IPS-20b (cell line): Measurements from ENCODE around the gene P2RX7.
"Not testable (repeated sequence)": the region's sequence is repeated elsewhere in the genome, so short reads cannot be mapped to it uniquely, and the experiment has no call there.

ENCODE experiments used
- H3K27ac ChIP-seq: one replicate; pipeline ENCODE4 v1.5.1; 2013; ENCODE audit warnings: low read length
- H3K27me3 ChIP-seq: 2 replicates; pipeline ENCODE4 v1.6.1; 2013; ENCODE audit warnings: mild to moderate bottlenecking, low read length, inconsistent platforms; ENCODE audit not compliant: insufficient read depth
- H3K36me3 ChIP-seq: 2 replicates; pipeline ENCODE4 v1.6.1; 2013; ENCODE audit warnings: low read depth, mild to moderate bottlenecking, inconsistent platforms, low read length, moderate library complexity; ENCODE audit not compliant: insufficient read depth
- H3K4me1 ChIP-seq: 2 replicates; pipeline ENCODE4 v1.6.1; 2013; ENCODE audit warnings: mild to moderate bottlenecking, control low read depth, inconsistent platforms, low read length, moderate library complexity; ENCODE audit not compliant: insufficient read depth
- H3K4me3 ChIP-seq: 2 replicates; pipeline ENCODE4 v1.5.1; 2013; ENCODE audit warnings: mild to moderate bottlenecking, low read length, inconsistent platforms
- H3K9ac ChIP-seq: 2 replicates; pipeline ENCODE4 v1.6.1; 2013; ENCODE audit warnings: low read depth, mild to moderate bottlenecking, inconsistent platforms, low read length, moderate library complexity
- H3K9me3 ChIP-seq: 2 replicates; pipeline ENCODE4 v1.6.1; 2013; ENCODE audit warnings: mild to moderate bottlenecking, low read depth, low read length, inconsistent platforms; ENCODE audit not compliant: insufficient read depth

The P2RX7 gene

GRCh38 chr12:121217063-121217462, 84.4 kb downstream of the P2RX7 start:
- H3K27ac ChIP-seq: no peak overlapping the region
- no peaks in the 10 kb centered on the region for H3K9me3 ChIP-seq
- no peaks in the 10 kb centered on the region for H3K27me3 ChIP-seq
- no peaks in the 10 kb centered on the region for H3K36me3 ChIP-seq
- no peak overlapping the region for H3K4me3 ChIP-seq
- no peaks in the 10 kb centered on the region for H3K4me1 ChIP-seq
- no peak overlapping the region for H3K9ac ChIP-seq

GRCh38 chr12:121217761-121218160, 85.1 kb downstream of the P2RX7 start:
- H3K4me3 ChIP-seq: no peak overlapping the region
- H3K4me1 ChIP-seq: no peaks in the 10 kb centered on the region
- no peaks in the 10 kb centered on the region for H3K27me3 ChIP-seq
- H3K9me3 ChIP-seq: no peaks in the 10 kb centered on the region
- H3K9ac ChIP-seq: no peak overlapping the region
- H3K27ac ChIP-seq: no peak overlapping the region
- no peaks in the 10 kb centered on the region for H3K36me3 ChIP-seq

GRCh38 chr12:121218588-121219352, 86.1 kb downstream of the P2RX7 start:
- Histone ChIP-seq H3K4me3 (no peak overlapping the region), H3K36me3 (no peaks in the 10 kb centered on the region), H3K4me1 (no peaks in the 10 kb centered on the region), H3K27me3 (no peaks in the 10 kb centered on the region), H3K27ac (no peak overlapping the region), H3K9ac (no peak overlapping the region), H3K9me3 (no peaks in the 10 kb centered on the region)

GRCh38 chr12:121219353-121219986, 86.8 kb downstream of the P2RX7 start:
- no peak overlapping the region for H3K27ac ChIP-seq
- no peaks in the 10 kb centered on the region for H3K9me3 ChIP-seq
- no peaks in the 10 kb centered on the region for H3K36me3 ChIP-seq
- no peaks in the 10 kb centered on the region for H3K27me3 ChIP-seq
- no peak overlapping the region for H3K4me3 ChIP-seq
- H3K4me1 ChIP-seq: no peaks in the 10 kb centered on the region
- no peak overlapping the region for H3K9ac ChIP-seq

- H3K9ac ChIP-seq: no peak overlapping the region
- H3K4me1 ChIP-seq: no peaks in the 10 kb centered on the region
- H3K9me3 ChIP-seq: no peaks in the 10 kb centered on the region
- H3K27ac ChIP-seq: no peak overlapping the region
- H3K36me3 ChIP-seq: no peaks in the 10 kb centered on the region
- H3K27me3 ChIP-seq: no peaks in the 10 kb centered on the region
- no peak overlapping the region for H3K4me3 ChIP-seq
Measured at GRCh38 chr12:121222847-121223246, 90.2 kb downstream of the P2RX7 start.

GRCh38 chr12:121223292-121224285, 90.9 kb downstream of the P2RX7 start:
- Histone ChIP-seq H3K9ac (no peak overlapping the region), H3K4me1 (no peaks in the 10 kb centered on the region), H3K9me3 (no peaks in the 10 kb centered on the region), H3K4me3 (no peak overlapping the region), H3K27ac (no peak overlapping the region), H3K27me3 (no peaks in the 10 kb centered on the region), H3K36me3 (no peaks in the 10 kb centered on the region)

GRCh38 chr12:121224591-121224990, 91.9 kb downstream of the P2RX7 start:
- Histone ChIP-seq H3K9me3 (no peaks in the 10 kb centered on the region), H3K27ac (no peak overlapping the region), H3K9ac (no peak overlapping the region), H3K4me1 (no peaks in the 10 kb centered on the region), H3K36me3 (no peaks in the 10 kb centered on the region), H3K27me3 (no peaks in the 10 kb centered on the region), H3K4me3 (no peak overlapping the region)

- H3K4me1 ChIP-seq: no peaks in the 10 kb centered on the region
- H3K27me3 ChIP-seq: no peaks in the 10 kb centered on the region
- no peak overlapping the region for H3K9ac ChIP-seq
- no peaks in the 10 kb centered on the region for H3K9me3 ChIP-seq
- H3K36me3 ChIP-seq: no peaks in the 10 kb centered on the region
- no peak overlapping the region for H3K4me3 ChIP-seq
- H3K27ac ChIP-seq: no peak overlapping the region
Measured at GRCh38 chr12:121226399-121226798, 93.7 kb downstream of the P2RX7 start.

GRCh38 chr12:121226871-121227270, 94.2 kb downstream of the P2RX7 start:
- H3K4me1 ChIP-seq, H3K27me3 ChIP-seq, H3K36me3 ChIP-seq, H3K9ac ChIP-seq, H3K27ac ChIP-seq, H3K9me3 ChIP-seq, H3K4me3 ChIP-seq: not testable (repeated sequence)

GRCh38 chr12:121227294-121227693, 94.6 kb downstream of the P2RX7 start:
- Histone ChIP-seq H3K9me3 (no peaks in the 10 kb centered on the region), H3K27ac (no peak overlapping the region), H3K27me3 (no peaks in the 10 kb centered on the region), H3K4me1 (no peaks in the 10 kb centered on the region), H3K4me3 (no peak overlapping the region), H3K9ac (no peak overlapping the region), H3K36me3 (no peaks in the 10 kb centered on the region)

GRCh38 chr12:121228919-121229665, 96.4 kb downstream of the P2RX7 start:
- no peak overlapping the region for H3K4me3 ChIP-seq
- H3K9ac ChIP-seq: no peak overlapping the region
- no peaks in the 10 kb centered on the region for H3K27me3 ChIP-seq
- no peaks in the 10 kb centered on the region for H3K9me3 ChIP-seq
- H3K4me1 ChIP-seq: no peaks in the 10 kb centered on the region
- H3K36me3 ChIP-seq: no peaks in the 10 kb centered on the region
- H3K27ac ChIP-seq: no peak overlapping the region
